ENCODE data around the gene GPR18. TPM values are rescaled to one million over a fixed set of nuclear protein-coding genes. Genes with fewer than 3 reads are reported as not detected.

GPR18 gene
- total and polyA plus RNA-seq, 12 donors: 0.03 to 0.78 TPM; not detected in 10

DNA sequence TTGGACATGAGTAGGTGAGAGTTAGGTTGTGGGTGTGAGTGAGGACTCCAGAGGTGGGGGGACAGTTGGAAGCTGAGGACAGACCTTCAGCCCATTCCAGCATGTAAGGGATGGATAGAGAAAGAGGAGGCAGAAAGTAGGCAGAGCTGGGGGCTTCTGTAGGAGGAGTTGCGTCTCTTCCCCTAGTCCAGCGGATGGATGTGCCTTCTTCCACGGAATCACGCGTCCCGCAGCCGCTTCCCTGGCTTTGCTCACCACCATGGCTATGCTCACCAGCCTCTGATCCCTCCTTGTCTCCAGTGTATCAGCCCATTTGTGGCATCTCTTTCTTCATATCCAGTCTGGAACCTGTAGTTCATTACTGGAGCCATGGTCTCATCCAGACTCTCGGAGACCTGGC is 52.0 kb downstream of the GPR18 start:
- TF ChIP-seq POLR2A (IDR thresholded peaks at IDR 0.05): no peak
- intact Hi-C loops (cut with DNase I): no loop called here
- no peak for DNase-seq

DNA sequence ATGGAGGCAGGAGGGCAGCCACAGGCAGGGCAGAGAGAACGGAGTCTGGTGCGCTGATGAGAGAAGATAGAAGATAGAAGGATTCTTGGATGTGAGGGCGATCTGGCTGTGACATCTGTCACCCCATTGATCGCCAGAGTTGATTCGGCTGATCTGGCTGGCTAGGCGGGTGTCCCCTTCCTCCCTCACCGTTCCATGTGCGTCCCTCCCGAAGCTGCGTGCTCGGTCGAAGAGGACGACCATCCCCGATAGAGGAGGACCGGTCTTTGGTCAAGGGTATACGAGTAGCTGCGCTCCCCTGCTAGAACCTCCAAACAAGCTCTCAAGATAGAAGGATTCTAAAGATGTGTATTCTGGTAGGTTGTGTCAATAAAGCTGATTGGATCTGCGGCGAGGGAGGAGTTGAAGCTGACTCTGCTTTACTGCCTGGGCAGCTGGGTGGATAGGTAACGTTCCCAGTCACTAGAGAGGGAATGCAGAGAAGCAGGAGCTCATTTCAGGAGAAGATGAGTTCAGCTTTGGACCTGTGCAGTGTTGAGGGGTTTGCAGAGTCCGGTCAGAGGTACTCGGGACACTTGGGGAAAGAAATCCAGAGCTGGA is 52.5 kb downstream of the GPR18 start:
- Histone ChIP-seq H3K27me3 (no peaks in the 10 kb centered on the region), H3K4me3 (no peak overlapping the region), H3K4me1 (replicated peaks in 1 of 2) (peaks cover 0 to 22% of the 10 kb centered on the region in 2 donors), H3K36me3 (replicated peaks in 1 of 2) (no peaks in the 10 kb centered on the region), H3K9me3 (replicated peaks in 1 of 3) (no peaks in the 10 kb centered on the region), H3K27ac (no peak overlapping the region)
- WGBS, 4 donors: 92 to 97% (median 96%) methylated on average over 19 to 22 of the region's 22 CpGs
- TF ChIP-seq POLR2A (IDR thresholded peaks at IDR 0.05): no peak
- TF ChIP-seq, protein P1, sequence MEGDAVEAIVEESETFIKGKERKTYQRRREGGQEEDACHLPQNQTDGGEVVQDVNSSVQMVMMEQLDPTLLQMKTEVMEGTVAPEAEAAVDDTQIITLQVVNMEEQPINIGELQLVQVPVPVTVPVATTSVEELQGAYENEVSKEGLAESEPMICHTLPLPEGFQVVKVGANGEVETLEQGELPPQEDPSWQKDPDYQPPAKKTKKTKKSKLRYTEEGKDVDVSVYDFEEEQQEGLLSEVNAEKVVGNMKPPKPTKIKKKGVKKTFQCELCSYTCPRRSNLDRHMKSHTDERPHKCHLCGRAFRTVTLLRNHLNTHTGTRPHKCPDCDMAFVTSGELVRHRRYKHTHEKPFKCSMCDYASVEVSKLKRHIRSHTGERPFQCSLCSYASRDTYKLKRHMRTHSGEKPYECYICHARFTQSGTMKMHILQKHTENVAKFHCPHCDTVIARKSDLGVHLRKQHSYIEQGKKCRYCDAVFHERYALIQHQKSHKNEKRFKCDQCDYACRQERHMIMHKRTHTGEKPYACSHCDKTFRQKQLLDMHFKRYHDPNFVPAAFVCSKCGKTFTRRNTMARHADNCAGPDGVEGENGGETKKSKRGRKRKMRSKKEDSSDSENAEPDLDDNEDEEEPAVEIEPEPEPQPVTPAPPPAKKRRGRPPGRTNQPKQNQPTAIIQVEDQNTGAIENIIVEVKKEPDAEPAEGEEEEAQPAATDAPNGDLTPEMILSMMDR (IDR thresholded peaks at IDR 0.05): no peak
- no peak for DNase-seq
- intact Hi-C loops (cut with DNase I): no loop called here

More for the DNA sequence above, 52.0 kb downstream of the GPR18 start:
- Histone ChIP-seq H3K27me3 (no peaks in the 10 kb centered on the region), H3K9me3 (replicated peaks in 1 of 3) (no peaks in the 10 kb centered on the region), H3K36me3 (replicated peaks in 1 of 2) (no peaks in the 10 kb centered on the region), H3K4me1 (replicated peaks in 1 of 2) (peaks cover 0 to 22% of the 10 kb centered on the region in 2 donors), H3K4me3 (no peak overlapping the region), H3K27ac (no peak overlapping the region)
- 95 to 99% (median 98%) methylated on average over 8 of the region's 8 CpGs for WGBS, 4 donors

Small RNA genes lying within 50 kb of the gene (small RNA-seq; reads per million reads assigned to genes)
- gene RN7SKP9: 0.12 to 0.25 reads per million in 2 donors

Other genes starting within 250 kb of the GPR18 start
- 10 to 100 TPM; 46.9 to 67.8 (median 56.6) TPM for gene UBAC2, start 57.5 kb downstream of the GPR18 start, total RNA-seq
- 10 to 100 TPM; 46.3 to 63.3 (median 48.6) TPM for gene UBAC2, start 57.5 kb downstream of the GPR18 start, polyA plus RNA-seq
- gene GPR183, start 49.0 kb upstream of the GPR18 start, total RNA-seq: 10 to 100 TPM in 3 of 9 donors, 1 to 10 TPM in 5, under 1 TPM in 1; 0.94 to 15.0 (median 8.9) TPM
- gene GPR183, start 49.0 kb upstream of the GPR18 start, polyA plus RNA-seq: 10 to 100 TPM in 1 of 3 donors, 1 to 10 TPM in 2; 4.2 to 12.8 (median 5.5) TPM
- gene TM9SF2, start 243.1 kb upstream of the GPR18 start, total RNA-seq: 100 to 1,000 TPM; 100 to 153 (median 116) TPM
- gene TM9SF2, start 243.1 kb upstream of the GPR18 start, polyA plus RNA-seq: 100 to 1,000 TPM in 1 of 3 donors, 10 to 100 TPM in 2; 22.7 to 146 (median 29.9) TPM

Measured in adrenal gland (tissue), 12 donors.